Measurements from ENCODE around the gene SLFN12L. TPM values are rescaled to one million over a fixed set of nuclear protein-coding genes. Genes with fewer than 3 reads are reported as not detected.

The SLFN12L gene
- under 0.01 TPM in 1 of 2 replicates, not detected in the other for total RNA-seq

DNA sequence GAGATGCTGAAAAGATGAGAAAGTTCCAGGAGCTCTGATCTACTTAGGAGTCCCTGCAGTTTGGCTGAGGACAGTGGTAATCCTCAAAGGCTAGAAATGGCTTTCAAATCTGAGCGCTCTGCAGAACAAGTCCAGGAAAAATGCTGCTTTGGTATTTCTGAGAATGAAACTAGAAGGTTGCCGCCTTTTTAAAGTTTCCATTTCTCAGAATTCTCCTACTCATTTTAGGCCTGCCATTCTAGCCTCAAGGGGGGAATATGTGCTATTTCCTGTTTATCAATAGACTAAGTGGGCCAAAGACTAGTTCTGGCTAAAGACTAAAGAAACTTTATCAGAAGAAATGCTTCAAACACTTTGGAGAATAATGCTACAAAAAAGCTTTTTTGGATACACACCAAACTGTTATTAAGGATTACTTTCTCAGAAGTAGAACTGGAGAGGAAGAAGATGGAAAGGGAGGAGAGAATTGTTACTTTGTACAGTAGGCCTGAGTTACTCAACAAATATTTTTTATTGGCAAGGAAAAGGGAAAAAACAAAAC lies at the start of gene SLFN12L:
TSS of gene SLFN12L (minus strand) at position 78 of the 541 bp plus-strand sequence. CDS start 15,314 bp downstream, outside the sequence.

DNA sequence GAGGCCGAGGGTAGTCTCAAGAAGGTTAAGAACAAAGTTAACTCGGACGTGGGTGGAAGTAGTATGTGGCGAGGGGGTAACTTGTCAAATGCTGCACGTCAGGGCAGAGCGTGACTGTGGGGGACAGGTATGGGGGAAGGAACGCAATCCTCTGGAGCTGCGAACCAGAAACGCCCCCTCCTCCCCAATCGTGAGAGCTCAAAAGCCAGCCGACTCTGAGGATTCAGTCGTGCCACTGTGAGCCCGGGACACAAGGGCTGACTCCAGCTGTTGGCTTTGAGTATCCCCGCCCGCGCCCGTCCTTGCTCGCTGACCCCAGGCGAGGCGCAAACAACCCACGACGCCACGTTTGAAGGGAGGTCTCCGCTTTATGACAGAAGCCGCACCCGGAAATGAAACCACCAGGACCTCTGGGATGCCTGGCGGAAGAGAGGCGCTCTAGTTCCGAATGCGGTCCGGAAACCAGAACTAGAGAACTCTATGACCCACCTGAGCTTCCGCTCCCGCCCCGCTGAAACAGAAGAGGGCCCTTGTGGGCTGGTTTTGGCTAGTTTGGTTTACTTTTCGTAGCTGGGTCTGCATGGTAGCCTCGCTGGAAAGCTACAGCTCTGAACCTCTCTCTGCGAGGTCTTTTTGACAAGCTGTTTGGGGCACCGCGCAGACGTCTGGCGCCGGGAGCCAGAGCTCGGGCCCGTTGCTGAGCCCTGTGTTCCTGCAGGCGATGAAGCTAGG lies 40.9 kb upstream of the SLFN12L start, which contains the start of gene PEX12:
TSS of gene PEX12 (minus strand) at position 375 of the 732 bp plus-strand sequence. CDS start 550 bp downstream, outside the sequence.

DNA sequence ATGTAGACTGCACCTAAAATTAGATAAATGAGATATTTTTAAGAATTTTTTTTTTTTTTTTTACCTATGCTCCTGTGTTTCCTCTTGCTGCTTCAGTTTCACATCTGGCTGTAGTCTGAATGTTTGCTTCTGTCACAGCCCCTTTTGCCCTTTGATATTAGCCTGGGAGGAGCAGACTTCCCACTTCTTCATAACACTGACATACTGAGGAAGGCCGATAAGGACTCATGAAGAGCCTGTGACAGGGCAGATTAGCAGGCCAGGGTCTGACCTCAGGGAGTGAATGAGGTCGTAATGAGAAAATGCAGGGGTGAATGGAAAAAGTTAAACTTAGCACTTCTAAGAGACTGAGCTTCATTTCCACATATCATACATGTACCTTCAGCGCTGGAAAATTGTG lies 23.2 kb upstream of the SLFN12L start, which contains the start of gene SLFN14:
TSS of gene SLFN14 (minus strand) at position 117 of the 400 bp plus-strand sequence. CDS start 2,757 bp downstream, outside the sequence.

GRCh38 chr17:35448214-35448898 lies 89.1 kb downstream of the SLFN12L start, which contains the start of gene SLFN13:
Gene SLFN13, minus strand, starts transcription at chr17:35448766. Its CDS starts 3,086 bp downstream, at chr17:35445680.

GRCh38 chr17:35432176-35433074 lies 105.1 kb downstream of the SLFN12L start, which contains the start of gene SLFN12:
Gene SLFN12, minus strand, starts transcription at chr17:35432500. Its CDS starts 9,472 bp downstream, at chr17:35423028.

Other genes starting within 250 kb of the SLFN12L start
- gene SLFN11, start 164.1 kb downstream of the SLFN12L start, total RNA-seq: 30.3 and 63.5 TPM in 2 replicates
- gene SLFN12, start 105.2 kb downstream of the SLFN12L start, total RNA-seq: 28.2 and 31.5 TPM in 2 replicates
- gene SLFN13, start 88.9 kb downstream of the SLFN12L start, total RNA-seq: 0.89 and 1.2 TPM in 2 replicates
- gene SLFN14, start 23.1 kb upstream of the SLFN12L start, total RNA-seq: not detected in 2 replicates
- gene PEX12, start 40.9 kb upstream of the SLFN12L start, total RNA-seq: 3.7 and 5.3 TPM in 2 replicates
- 73.9 and 149 TPM in 2 replicates for gene AP2B1, start 49.6 kb upstream of the SLFN12L start, total RNA-seq
- gene RASL10B, start 194.0 kb upstream of the SLFN12L start, total RNA-seq: 7.4 and 8.1 TPM in 2 replicates
- gene GAS2L2, start 215.6 kb upstream of the SLFN12L start, total RNA-seq: not detected in 2 replicates
- not detected in 2 replicates for gene C17orf50, start 223.2 kb upstream of the SLFN12L start, total RNA-seq

Measured in smooth muscle cell of the umbilical artery (primary cell).